Measurements from ENCODE around the gene LEF1. TPM values are rescaled to one million over a fixed set of nuclear protein-coding genes. Genes with fewer than 3 reads are reported as not detected.
A peak's percentile ranks its signal among the peaks of the same experiment; 100 is the strongest.

The LEF1 gene
- total and polyA plus RNA-seq, 2 donors (not counting 3 experiments of a cell fraction or from before 2014, with no cell fraction given): 0.46 TPM; not detected in 1

DNA sequence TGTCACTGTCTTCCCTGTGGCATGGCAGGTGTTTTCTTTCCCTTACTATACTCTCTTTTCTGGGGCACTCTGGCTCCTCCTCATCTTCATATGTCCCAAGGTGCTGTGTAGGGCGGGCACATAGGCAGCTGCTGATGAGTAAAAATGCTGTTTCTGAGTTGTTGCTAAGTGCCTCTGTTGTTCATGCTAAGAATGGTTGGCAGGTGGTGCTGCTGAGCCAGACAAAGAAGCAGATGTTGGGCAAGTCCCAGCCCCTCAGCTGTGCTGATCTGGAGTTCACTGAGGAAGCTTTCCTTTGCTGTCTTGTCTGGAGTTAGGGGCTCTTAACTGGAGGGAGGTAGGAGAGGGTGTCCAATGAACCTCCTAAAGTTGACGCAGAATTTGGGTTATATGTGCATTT lies 138.4 kb downstream of the LEF1 start:
- Histone ChIP-seq H3K9me3 (replicated peaks; ENCODE audit: control insufficient read depth, insufficient read depth, low read length) (no peaks in the 10 kb centered on the region), H2AFZ (ENCODE audit: low read depth, low read length) (no peak overlapping the region), H3K9ac (replicated peaks; ENCODE audit: extremely low read depth, insufficient read depth, low read length) (no peak overlapping the region), H3K27ac (ENCODE audit: insufficient read depth, low read depth, low read length) (no peak overlapping the region), H3K79me2 (ENCODE audit: control insufficient read depth, insufficient read depth, low read length) (no peaks in the 10 kb centered on the region), H3K36me3 (ENCODE audit: control insufficient read depth in 2 of 2, extremely low read depth in 1 of 2, insufficient read depth in 2 of 2, low read length in 2 of 2) (no peaks in the 10 kb centered on the region), H3K4me1 (ENCODE audit: control insufficient read depth, extremely low read depth, insufficient read depth, low read length) (no peaks in the 10 kb centered on the region), H3K9me1 (replicated peaks; ENCODE audit: control insufficient read depth, extremely low read depth, insufficient read depth, low read length) (no peaks in the 10 kb centered on the region), H3K27me3 (ENCODE audit: control insufficient read depth in 2 of 2, insufficient read depth in 2 of 2, low read length in 2 of 2) (no peaks in the 10 kb centered on the region), H4K20me1 (replicated peaks; ENCODE audit: control insufficient read depth, extremely low read depth, insufficient read depth, low read length) (no peaks in the 10 kb centered on the region), H3K4me3 (replicated peaks in 1 of 3; ENCODE audit: insufficient read depth in 1 of 3, low read depth in 1 of 3, low read length in 3 of 3) (no peak overlapping the region), H3K4me2 (ENCODE audit: insufficient read depth, low read length) (no peak overlapping the region)
- ChIA-PET CTCF (interaction anchor here (1.0 to 8.1 kb wide), 8 partner anchors 10 to 607 kb away, joined by 3 to 93 read pairs (median 8); no protein-coding TSS in a partner anchor), POLR2A (no interaction called here)
- FAIRE-seq (peak; percentile 71), DNase-seq (ENCODE audit: low read depth, low spot score) (peak; percentile 49)
- intact Hi-C loops (cut with micrococcal nuclease): loop anchor here (1.0 kb wide), 2 partner anchors 463 to 542 kb away; no protein-coding TSS in a partner anchor
- no peak for TF ChIP-seq MYC (IDR thresholded peaks at IDR 0.05; ENCODE audit: low read depth, low read length)
- TF ChIP-seq, protein P1, sequence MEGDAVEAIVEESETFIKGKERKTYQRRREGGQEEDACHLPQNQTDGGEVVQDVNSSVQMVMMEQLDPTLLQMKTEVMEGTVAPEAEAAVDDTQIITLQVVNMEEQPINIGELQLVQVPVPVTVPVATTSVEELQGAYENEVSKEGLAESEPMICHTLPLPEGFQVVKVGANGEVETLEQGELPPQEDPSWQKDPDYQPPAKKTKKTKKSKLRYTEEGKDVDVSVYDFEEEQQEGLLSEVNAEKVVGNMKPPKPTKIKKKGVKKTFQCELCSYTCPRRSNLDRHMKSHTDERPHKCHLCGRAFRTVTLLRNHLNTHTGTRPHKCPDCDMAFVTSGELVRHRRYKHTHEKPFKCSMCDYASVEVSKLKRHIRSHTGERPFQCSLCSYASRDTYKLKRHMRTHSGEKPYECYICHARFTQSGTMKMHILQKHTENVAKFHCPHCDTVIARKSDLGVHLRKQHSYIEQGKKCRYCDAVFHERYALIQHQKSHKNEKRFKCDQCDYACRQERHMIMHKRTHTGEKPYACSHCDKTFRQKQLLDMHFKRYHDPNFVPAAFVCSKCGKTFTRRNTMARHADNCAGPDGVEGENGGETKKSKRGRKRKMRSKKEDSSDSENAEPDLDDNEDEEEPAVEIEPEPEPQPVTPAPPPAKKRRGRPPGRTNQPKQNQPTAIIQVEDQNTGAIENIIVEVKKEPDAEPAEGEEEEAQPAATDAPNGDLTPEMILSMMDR (IDR thresholded peaks at IDR 0.05; ENCODE audit: extremely low read depth in 1 of 2, insufficient read depth in 1 of 2, low read depth in 1 of 2, low read length in 2 of 2): peak; percentile 17 to 55
- BruUV-seq (replicated peaks): no TSS peak
- dilution Hi-C loops (cut with MboI; ENCODE audit: extremely low pct_ligation_motif_present, low sequenced_read_pairs): no loop called here

DNA sequence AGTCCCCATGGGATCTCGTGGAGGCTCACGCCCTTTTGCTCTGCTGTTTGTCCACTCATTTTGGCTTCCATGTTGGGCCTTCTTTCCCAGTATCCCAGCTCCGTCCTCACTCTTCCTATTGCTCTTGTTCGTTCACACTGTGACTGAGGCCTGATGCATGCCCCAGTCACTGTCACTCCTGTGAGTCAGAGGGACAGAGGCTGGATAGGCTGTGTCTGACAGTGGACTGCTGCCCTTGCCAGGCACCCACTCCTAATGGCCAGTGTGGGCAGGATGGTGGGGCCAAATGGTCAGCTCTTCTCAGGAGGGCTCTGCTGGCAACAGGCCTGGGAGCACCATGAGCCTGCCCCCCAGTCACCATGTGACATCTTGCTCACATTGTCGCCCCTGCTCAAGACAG lies 139.0 kb downstream of the LEF1 start:
- intact Hi-C loops (cut with micrococcal nuclease): loop anchor here (1.0 kb wide), 2 partner anchors 464 to 543 kb away; no protein-coding TSS in a partner anchor
- H3K4me1 ChIP-seq (ENCODE audit: control insufficient read depth, extremely low read depth, insufficient read depth, low read length): no peaks in the 10 kb centered on the region
- H3K9ac ChIP-seq (replicated peaks; ENCODE audit: extremely low read depth, insufficient read depth, low read length): no peak overlapping the region
- no peak for DNase-seq (ENCODE audit: low read depth, low spot score)
- H3K9me1 ChIP-seq (replicated peaks; ENCODE audit: control insufficient read depth, extremely low read depth, insufficient read depth, low read length): no peaks in the 10 kb centered on the region
- H4K20me1 ChIP-seq (replicated peaks; ENCODE audit: control insufficient read depth, extremely low read depth, insufficient read depth, low read length): no peaks in the 10 kb centered on the region
- H3K9me3 ChIP-seq (replicated peaks; ENCODE audit: control insufficient read depth, insufficient read depth, low read length): no peaks in the 10 kb centered on the region
- no peak overlapping the region for H3K27ac ChIP-seq (ENCODE audit: insufficient read depth, low read depth, low read length)
- ChIA-PET CTCF (interaction anchor here (1.0 to 8.1 kb wide), 8 partner anchors 10 to 608 kb away, joined by 3 to 93 read pairs (median 8); no protein-coding TSS in a partner anchor), POLR2A (no interaction called here)
- no peak overlapping the region for H3K4me2 ChIP-seq (ENCODE audit: insufficient read depth, low read length)
- TF ChIP-seq JUN (IDR thresholded peaks at IDR 0.05; ENCODE audit: borderline replicate concordance, insufficient read depth, insufficient read length, low read depth): no peak
- no peak for TF ChIP-seq MYC (IDR thresholded peaks at IDR 0.05; ENCODE audit: low read depth, low read length)
- TF ChIP-seq POLR2AphosphoS5 (IDR thresholded peaks at IDR 0.05; ENCODE audit: insufficient read depth, low read depth, low read length): no peak
- no peak for TF ChIP-seq POLR2A (IDR thresholded peaks at IDR 0.05; ENCODE audit: low read depth, low read length)
- TF ChIP-seq, protein P2, sequence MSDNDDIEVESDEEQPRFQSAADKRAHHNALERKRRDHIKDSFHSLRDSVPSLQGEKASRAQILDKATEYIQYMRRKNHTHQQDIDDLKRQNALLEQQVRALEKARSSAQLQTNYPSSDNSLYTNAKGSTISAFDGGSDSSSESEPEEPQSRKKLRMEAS (IDR thresholded peaks at IDR 0.05; ENCODE audit: insufficient read depth, insufficient read length): no peak
- TF ChIP-seq, protein P1 (IDR thresholded peaks at IDR 0.05; ENCODE audit: extremely low read depth in 1 of 2, insufficient read depth in 1 of 2, low read depth in 1 of 2, low read length in 2 of 2): no peak
- no peak for TF ChIP-seq EZH2 (IDR thresholded peaks at IDR 0.05; ENCODE audit: borderline replicate concordance, low read depth, low read length, severe bottlenecking)
- no peak for TF ChIP-seq FOS (IDR thresholded peaks at IDR 0.05; ENCODE audit: borderline replicate concordance, insufficient read depth, low read length)
- no peak for TF ChIP-seq GATA2 (IDR thresholded peaks at IDR 0.05; ENCODE audit: insufficient read depth, insufficient read length, low read depth, low read length)
- no peak overlapping the region for H2AFZ ChIP-seq (ENCODE audit: low read depth, low read length)
- no peaks in the 10 kb centered on the region for H3K36me3 ChIP-seq (ENCODE audit: control insufficient read depth in 2 of 2, extremely low read depth in 1 of 2, insufficient read depth in 2 of 2, low read length in 2 of 2)
- H3K79me2 ChIP-seq (ENCODE audit: control insufficient read depth, insufficient read depth, low read length): no peaks in the 10 kb centered on the region
- no peaks in the 10 kb centered on the region for H3K27me3 ChIP-seq (ENCODE audit: control insufficient read depth in 2 of 2, insufficient read depth in 2 of 2, low read length in 2 of 2)
- dilution Hi-C loops (cut with MboI; ENCODE audit: extremely low pct_ligation_motif_present, low sequenced_read_pairs): no loop called here
- FAIRE-seq: no peak
- no TSS peak for BruUV-seq (replicated peaks)
- H3K4me3 ChIP-seq (replicated peaks in 1 of 3; ENCODE audit: insufficient read depth in 1 of 3, low read depth in 1 of 3, low read length in 3 of 3): no peak overlapping the region

Data from endothelial cell of umbilical vein (primary cell).